NCI-H1417 (cell line): ENCODE measurements around the gene TESK2.
"Not testable (repeated sequence)": the region's sequence is repeated elsewhere in the genome, so short reads cannot be mapped to it uniquely, and the experiment has no call there.

Experiments used
- DNase-seq, 3 experiments: peaks; one replicate each; lab custom pipeline; 2025; lab: John Stamatoyannopoulos, UW

Gene TESK2, protein sequence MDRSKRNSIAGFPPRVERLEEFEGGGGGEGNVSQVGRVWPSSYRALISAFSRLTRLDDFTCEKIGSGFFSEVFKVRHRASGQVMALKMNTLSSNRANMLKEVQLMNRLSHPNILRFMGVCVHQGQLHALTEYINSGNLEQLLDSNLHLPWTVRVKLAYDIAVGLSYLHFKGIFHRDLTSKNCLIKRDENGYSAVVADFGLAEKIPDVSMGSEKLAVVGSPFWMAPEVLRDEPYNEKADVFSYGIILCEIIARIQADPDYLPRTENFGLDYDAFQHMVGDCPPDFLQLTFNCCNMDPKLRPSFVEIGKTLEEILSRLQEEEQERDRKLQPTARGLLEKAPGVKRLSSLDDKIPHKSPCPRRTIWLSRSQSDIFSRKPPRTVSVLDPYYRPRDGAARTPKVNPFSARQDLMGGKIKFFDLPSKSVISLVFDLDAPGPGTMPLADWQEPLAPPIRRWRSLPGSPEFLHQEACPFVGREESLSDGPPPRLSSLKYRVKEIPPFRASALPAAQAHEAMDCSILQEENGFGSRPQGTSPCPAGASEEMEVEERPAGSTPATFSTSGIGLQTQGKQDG

DNA sequence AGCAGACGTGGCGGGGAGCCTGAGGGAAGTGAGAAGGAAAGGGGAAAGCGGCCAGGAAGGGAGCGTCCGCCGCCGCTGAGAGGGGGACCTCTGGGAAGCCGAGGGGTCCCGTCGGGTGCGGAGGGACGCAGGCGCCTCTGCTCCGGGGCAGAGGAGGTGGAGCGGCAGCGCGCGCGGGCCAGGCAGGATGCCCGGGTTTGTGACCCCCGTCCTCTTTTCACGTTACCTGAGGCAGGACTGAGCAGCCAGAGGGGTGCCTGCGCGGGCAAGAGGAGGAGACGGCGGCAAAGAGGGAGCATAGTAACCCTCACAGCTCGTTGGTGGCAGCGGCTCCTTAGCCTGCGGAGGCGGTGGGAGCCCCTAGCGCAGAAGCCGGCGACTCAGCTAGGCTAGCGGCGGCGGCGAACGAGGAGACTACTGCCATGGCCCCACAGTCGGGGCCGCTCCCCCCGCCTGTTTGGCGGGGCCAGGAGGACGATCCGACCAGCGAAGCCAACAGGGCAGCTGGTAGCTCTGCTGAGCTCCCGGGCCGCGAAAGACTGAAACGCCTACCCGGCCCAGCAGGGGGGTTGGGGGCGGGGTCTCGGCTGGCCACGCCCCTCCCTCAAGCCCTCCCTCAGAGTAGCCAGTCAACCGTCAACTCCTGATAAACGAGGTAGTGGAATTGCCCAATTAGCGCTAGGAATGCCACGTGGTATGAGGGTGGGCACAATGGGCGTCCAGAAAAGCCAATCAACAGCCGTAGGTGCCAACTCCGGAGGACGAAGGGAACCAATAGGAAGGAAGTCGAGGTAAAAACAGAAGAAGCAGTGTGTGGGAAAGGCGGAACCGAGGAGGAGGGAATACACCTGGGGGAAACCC is at the start of gene TESK2:
Gene TESK2 (minus strand): TSS at position 538 of the 861 bp plus-strand sequence. CDS start 33,378 bp downstream, outside the sequence.
- DNase-seq, result peak; percentile 99 to 100 (median 99)

GRCh38 chr1:45536886-45537285 is 45.9 kb upstream of the TESK2 start:
- no peak for DNase-seq

DNA sequence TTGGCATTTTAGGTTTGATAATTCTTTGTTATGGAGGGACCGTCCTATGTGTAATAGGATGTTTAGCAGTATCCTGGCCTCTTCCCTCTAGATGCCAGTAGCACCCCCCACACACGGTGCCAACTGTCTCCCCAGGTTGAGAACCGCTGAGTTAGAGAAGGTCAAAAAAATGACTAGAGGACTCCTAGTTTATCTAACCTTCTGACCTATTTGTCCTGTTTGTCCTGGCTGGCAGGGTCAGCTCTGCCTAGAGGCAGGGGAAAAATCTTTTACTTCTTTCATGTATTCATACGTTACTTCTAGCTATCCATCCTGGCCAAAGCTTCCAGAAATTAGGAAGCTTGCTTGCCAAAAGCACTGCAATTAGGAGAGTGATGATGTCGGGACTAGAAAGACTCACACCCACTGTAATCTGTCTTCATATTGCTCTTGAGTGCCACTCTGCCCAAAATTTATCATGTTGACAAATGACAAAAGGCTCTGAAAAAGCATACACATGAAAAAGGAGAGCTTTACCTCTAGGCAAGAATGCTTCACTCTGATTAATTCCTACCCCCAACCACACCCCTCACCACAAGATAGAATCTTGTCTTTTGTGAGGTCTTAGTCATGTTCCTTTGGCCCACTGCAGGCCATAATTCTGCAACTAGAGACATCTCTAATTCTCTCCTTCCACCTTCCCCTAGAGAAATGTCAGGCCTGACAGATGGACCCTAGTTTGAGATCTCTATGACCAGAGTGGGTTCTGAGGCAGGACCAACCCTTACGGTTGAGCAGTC is 45.2 kb upstream of the TESK2 start:
- peak in 2 of 3 experiments; percentile 1 to 40 for DNase-seq

DNA sequence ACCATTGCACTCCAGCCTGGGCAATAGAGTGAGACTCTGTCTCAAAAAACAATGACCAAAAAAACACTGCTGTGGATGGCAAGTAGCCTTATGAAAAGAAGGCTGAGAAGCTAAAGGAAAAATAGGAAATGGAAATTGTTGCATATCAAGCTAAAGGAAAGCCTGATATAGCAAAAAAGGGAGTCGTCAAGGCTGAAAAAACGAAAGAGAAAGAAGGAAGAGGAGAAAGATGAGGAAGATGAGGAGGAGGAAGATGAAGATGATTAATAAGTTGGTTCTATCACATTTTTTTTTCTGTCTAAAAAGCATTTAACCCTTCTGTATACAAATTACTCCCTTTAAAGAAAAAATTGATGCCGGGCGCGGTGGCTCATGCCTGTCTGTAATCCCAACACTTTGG is 40.9 kb upstream of the TESK2 start:
- no peak for DNase-seq

DNA sequence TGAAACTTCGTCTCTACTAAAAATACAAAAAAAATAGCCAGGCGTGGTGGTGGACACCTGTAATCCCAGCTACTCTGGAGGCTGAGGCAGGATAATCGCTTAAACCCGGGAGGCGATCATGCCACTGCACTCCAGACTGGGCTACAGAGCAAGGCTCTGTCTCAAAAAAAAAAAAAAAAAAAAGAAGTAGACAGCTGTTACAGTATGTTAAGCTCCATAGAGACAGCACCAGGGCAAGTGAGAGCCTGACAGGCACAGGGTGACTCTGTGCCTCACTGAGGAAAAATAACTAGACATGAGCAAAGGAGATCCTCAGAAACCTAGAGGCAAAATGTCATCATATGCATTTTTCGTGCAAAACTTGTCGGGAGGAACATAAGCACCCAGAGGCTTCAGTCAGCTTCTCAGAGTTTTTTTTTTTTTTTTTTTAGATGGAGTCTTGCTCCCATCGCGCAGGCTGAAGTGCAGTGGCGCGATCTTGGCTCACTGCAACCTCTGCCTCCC is 39.7 kb upstream of the TESK2 start:
- no peak for DNase-seq

- DNase-seq, result peak in 1 of 3 experiments; percentile 28
Observed at GRCh38 chr1:45526135-45526644, 35.2 kb upstream of the TESK2 start.

DNA sequence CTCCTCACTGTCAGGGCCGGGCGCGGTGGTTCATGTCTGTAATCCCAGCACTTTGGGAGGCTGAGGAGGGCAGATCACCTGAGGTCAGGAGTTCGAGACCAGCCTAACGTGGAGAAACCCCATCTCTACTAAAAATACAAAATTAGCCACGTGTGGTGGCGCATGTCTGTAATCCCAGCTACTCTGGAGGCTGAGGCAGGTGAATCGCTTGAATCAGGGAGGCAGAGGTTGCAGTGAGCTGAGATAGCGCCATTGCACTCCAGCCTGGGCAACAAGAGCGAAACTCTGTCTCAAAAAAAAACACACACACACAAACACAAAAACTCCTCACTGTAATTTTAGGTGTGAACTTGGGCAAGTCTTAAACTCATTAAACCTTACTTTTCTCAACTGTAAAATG is 33.0 kb upstream of the TESK2 start:
- DNase-seq, result not testable (repeated sequence)

GRCh38 chr1:45523516-45523915 is 32.6 kb upstream of the TESK2 start:
- not testable (repeated sequence) for DNase-seq

GRCh38 chr1:45522324-45523104 is 31.6 kb upstream of the TESK2 start:
- DNase-seq, result peak in 2 of 3 experiments; percentile 52 to 72

DNA sequence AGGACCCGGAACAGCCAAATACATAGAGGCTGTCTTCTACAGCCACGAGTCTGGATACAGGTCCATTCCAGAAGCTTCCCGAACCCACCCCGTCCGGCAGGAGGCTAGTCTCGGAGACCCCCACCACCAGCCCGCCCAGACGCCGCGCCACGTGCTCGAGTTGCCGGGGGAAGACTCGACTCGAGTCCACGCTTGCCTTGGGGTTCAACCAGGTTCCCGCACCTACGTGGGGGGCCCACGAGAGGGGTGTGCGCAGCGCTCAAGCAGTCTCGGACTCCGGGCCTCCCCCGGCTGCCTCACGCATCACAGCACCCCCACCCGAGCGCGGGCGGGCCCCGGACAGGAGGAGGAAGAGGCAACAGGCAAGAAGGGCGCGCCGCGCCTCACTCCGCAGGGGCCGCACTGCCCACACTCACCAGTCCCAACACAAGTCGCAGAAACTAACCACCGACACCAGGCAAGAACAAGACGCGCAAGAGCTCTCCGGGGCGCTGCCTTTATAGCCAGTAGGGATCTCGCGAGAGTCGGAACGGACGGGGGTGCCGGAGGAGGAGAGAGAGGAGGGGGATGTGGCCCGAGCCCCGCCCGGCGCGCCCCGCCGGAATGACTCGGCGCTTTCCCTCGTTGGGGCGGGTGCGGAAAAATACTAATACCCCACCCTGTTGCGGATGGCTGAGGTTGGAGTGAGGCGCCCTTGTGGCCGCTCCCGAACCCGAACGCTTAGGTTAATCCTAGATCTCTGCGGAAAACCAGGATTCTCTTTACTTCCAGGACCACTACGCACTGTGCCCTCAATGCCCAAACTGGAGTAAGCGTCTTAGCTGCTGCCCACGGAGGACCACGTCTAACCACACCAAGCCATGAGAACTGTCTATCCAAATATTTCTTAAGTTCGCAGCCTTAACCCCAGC is 30.7 kb upstream of the TESK2 start, which contains the start of gene PRDX1:
Gene PRDX1 (minus strand): TSS at position 472 of the 911 bp plus-strand sequence. CDS start 2,841 bp downstream, outside the sequence.
- DNase-seq, result peak; percentile 97 to 98 (median 97)

DNA sequence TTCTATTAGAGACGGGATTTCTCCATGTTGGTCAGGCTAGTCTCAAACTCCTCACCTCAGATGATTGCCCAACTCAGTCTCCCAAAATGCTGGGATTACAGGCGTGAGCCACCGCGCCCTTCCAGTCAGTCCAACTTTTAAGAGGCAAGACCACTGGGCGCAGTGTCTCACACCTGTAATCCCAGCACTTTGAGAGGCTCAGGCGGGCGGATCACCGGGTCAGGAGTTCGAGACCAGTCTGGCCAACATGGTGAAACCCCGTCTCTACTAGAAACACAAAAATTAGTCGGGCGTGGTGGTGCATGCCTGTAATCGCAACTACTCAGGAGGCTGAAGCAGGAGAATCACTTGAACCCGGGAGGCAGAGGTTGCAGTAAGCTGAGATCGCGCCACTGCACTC is 28.8 kb upstream of the TESK2 start:
- DNase-seq, result not testable (repeated sequence)

DNA sequence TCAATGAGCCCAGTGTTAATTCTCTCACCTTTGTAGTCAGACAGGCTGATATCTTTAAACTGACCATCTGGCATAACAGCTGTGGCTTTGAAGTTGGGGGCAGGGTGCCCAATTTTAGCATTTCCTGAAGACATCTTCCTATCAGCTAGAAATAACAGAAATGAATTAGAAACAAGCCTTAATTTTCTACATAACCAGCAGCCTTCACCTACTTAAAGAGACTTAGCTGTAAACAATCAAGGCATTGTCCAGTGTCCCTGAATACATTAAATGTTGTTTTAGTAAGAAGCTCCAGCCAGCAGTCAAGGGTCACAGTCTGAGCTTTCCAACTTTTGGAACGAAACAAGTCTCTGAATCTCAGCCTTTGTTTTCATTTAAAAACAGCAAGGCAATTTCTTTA is 27.9 kb upstream of the TESK2 start:
- peak in 1 of 3 experiments; percentile 48 for DNase-seq

DNA sequence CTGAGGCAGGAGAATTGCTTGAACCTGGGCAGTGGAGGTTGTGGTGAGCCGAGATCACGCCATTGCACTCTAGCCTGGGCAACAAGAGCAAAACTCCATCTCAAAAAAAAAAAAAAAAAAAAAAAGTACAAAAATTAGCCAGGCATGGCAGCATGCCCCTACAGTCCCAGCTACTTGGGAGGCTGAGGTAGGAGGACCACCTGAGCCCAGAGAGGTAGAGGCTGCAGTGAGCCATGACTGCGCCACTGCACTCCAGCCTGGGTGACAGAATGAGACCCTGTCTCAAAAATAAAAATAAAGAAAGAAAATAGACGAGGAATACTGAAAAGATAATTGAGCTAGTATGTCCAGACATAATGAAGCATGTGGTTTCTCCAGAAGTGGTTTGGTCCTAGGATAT is 27.4 kb upstream of the TESK2 start:
- DNase-seq, result not testable (repeated sequence)

DNA sequence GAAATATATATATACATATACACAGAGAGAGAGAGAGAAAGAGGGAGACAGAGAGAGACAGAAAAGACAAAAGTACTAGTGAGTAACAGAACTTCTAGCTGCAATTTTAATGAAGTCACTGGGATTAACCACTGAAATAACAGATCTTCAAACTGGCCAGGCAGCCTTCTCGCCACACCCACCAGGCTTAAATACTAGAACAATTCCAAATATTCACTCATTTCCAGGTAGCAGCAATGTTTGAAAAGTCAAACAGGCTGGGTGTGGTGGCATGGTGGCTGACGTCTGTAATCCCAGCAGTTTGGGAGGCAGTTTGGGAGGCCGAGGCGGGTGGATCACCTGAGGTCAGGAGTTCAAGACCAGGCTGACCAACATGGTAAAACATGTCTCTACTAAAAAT is 25.5 kb upstream of the TESK2 start:
- no peak for DNase-seq

DNA sequence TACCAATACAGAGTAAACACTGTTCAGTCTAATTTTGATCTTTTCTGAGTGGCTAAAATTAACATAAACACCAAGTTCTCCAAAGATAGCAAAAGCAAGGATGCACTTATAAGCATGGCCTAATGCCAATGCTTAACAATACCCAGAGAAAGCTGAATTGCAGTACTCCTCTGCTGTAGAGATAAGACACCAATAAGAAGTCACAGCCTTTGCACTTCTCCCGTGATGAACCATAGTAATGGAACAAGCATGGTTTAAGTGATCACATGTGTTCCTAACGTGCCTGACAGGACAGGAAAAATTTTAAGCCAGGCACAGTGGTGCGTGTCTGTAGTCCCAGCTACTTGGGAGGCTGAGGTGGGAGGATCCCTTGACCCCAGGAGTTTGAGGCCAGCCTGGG is 25.1 kb upstream of the TESK2 start:
- DNase-seq, result no peak

GRCh38 chr1:45513532-45514260 is 22.7 kb upstream of the TESK2 start:
- DNase-seq, result not testable (repeated sequence)

DNA sequence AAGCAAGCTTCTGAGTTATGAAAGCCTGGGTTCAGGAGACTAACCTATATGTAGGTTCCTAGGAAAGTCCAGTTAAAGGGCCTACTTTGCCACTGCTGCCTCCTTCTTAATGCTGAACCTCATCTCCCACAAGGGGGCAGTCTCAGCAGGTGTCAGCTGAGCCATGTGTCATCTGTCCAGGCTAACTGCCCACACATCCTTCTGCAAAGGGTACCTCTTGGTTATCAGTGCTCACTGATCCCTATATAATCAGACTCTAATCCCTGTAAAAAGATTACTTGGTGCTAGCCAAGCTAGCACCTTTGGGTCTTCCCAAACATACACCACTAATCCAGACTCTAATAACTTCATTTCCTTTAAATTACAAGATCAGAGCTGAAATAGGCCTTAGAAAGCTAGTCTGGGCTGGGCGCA is 21.7 kb upstream of the TESK2 start:
- peak; percentile 36 to 78 (median 45) for DNase-seq

- peak in 1 of 3 experiments; percentile 30 for DNase-seq
Observed at GRCh38 chr1:45510972-45511527, 20.1 kb upstream of the TESK2 start.
